Uterus (tissue), 2 donors: ENCODE data around the gene DYNC2H1.

Experiments used
- CTCF ChIP-seq, 4 experiments: fragments of 200-600 bp in 2 of 4; fragments of 450-650 bp in 2 of 4; sonication (generic) in 2 of 4; IDR thresholded peaks; one replicate each; pipeline ENCODE4 v1.5.1; 2016 to 2019; ENCODE audit warnings: antibody characterized with exemption in 4 of 4, mild to moderate bottlenecking in 2 of 4, moderate library complexity in 1 of 4
- POLR2A ChIP-seq, 2 donors: fragments of 450-650 bp; IDR thresholded peaks; one replicate each; pipeline ENCODE4 v1.6.1; 2016; ENCODE audit warnings: antibody characterized with exemption in 2 of 2, mild to moderate bottlenecking in 1 of 2, moderate library complexity in 1 of 2

DNA sequence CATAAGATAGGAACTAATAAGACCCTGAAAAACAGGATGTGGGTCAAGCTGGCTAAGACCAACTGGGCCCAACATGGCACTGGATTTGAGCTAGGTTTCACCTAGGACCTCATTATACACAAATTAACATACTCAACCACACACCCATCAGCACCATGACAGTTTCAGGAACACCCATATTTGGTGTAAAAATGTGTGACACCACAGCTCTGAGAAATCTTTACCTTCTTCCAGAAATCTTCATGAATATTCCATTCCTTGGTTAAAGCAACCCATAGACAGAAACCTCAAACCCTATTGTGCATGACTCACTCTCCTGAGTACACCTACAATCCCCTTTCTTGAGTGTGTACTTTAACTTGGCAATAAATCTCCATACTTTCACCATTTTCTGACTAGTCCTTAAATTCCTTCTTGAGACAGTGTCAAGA lies 378.8 kb downstream of the DYNC2H1 start:
- TF ChIP-seq CTCF (IDR thresholded peaks at IDR 0.05) (no peak), POLR2A (IDR thresholded peaks at IDR 0.05) (no peak)
